HG02798 (cell line): Measurements from ENCODE around the gene BCAN.
"Not testable (repeated sequence)": the region's sequence is repeated elsewhere in the genome, so short reads cannot be mapped to it uniquely, and the experiment has no call there.

Experiments
- ATAC-seq: cut with Tn5 transposase; IDR thresholded peaks from one replicate; pipeline ENCODE4 v1.9.1; 2021; ENCODE audit warnings: mild to moderate bottlenecking; ENCODE audit not compliant: unreplicated experiment, poor library complexity

Gene BCAN

GRCh38 chr1:156641761-156642264, at the start of gene BCAN:
Gene BCAN (plus strand): TSS chr1:156642117. CDS start chr1:156646055, 3,938 bp downstream.
- ATAC-seq, result no peak

GRCh38 chr1:156592158-156592909, 49.6 kb upstream of the BCAN start:
- ATAC-seq, result no peak

GRCh38 chr1:156592910-156593660, 48.8 kb upstream of the BCAN start:
- ATAC-seq, result no peak

- no peak for ATAC-seq
These were observed 48.3 kb upstream of the BCAN start for GRCh38 chr1:156593661-156593989.

GRCh38 chr1:156594190-156594589, 47.7 kb upstream of the BCAN start:
- ATAC-seq, result no peak

GRCh38 chr1:156595016-156595415, 46.9 kb upstream of the BCAN start:
- ATAC-seq, result no peak

GRCh38 chr1:156596426-156596825, 45.5 kb upstream of the BCAN start:
- ATAC-seq, result no peak

- no peak for ATAC-seq
These were observed 43.8 kb upstream of the BCAN start for GRCh38 chr1:156598125-156598524.

GRCh38 chr1:156598731-156599432, 43.0 kb upstream of the BCAN start:
- no peak for ATAC-seq

- ATAC-seq, result no peak
These were observed 42.1 kb upstream of the BCAN start for GRCh38 chr1:156599811-156600210.

- ATAC-seq, result no peak
These were observed 41.2 kb upstream of the BCAN start for GRCh38 chr1:156600733-156601121.

GRCh38 chr1:156601122-156601830, 40.6 kb upstream of the BCAN start, which contains the start of gene GPATCH4:
Gene GPATCH4 (minus strand): TSS chr1:156601479.
- ATAC-seq, result peak; percentile 78

GRCh38 chr1:156601892-156602291, 40.0 kb upstream of the BCAN start:
- peak; percentile 8 for ATAC-seq

- ATAC-seq, result no peak
These were observed 39.3 kb upstream of the BCAN start for GRCh38 chr1:156602557-156602993.

- ATAC-seq, result not testable (repeated sequence)
These were observed 34.6 kb upstream of the BCAN start for GRCh38 chr1:156607344-156607743.

- peak; percentile 76 for ATAC-seq
These were observed 33.8 kb upstream of the BCAN start for GRCh38 chr1:156608036-156608674.

- ATAC-seq, result peak; percentile 69
These were observed 32.9 kb upstream of the BCAN start for GRCh38 chr1:156608981-156609380.

GRCh38 chr1:156610072-156610471, 31.8 kb upstream of the BCAN start:
- not testable (repeated sequence) for ATAC-seq

GRCh38 chr1:156612666-156613065, 29.3 kb upstream of the BCAN start:
- ATAC-seq, result no peak

- no peak for ATAC-seq
These were observed 26.0 kb upstream of the BCAN start for GRCh38 chr1:156615946-156616345.
